Activated CD8-positive, alpha-beta T cell treated with anti-CD3 and anti-CD28 coated beads for 36 hours (primary cell): ENCODE data around the gene PID1. TPM values are rescaled to one million over a fixed set of nuclear protein-coding genes. Genes with fewer than 3 reads are reported as not detected.

ENCODE experiments used
- ATAC-seq: fragments of 200-7000 bp; cut with Tn5 transposase; one replicate; pipeline ENCODE4 v1.10.0; 2021; ENCODE audit warnings: mild to moderate bottlenecking, moderate library complexity
- CTCF ChIA-PET: fragments of 350-600 bp; sonication (Branson Sonifier 250); formaldehyde crosslinking; loops from one replicate; lab custom pipeline; 2021; ENCODE audit warnings: antibody characterized with exemption; lab: Charles Lee
- POLR2A ChIA-PET: fragments of 350-600 bp; sonication (Branson Sonifier 250); formaldehyde crosslinking; loops from one replicate; lab custom pipeline; 2021; ENCODE audit warnings: antibody characterized with exemption; lab: Charles Lee
- DNase-seq: peaks from one replicate; pipeline ENCODE4 v3.0.0-alpha.2; 2020
- H3K27ac Mint-ChIP-seq: one replicate; pipeline ENCODE4 v1.8.0; 2021; ENCODE audit warnings: mild to moderate bottlenecking, mixed read lengths
- H3K27me3 Mint-ChIP-seq: one replicate; pipeline ENCODE4 v1.8.0; 2021; ENCODE audit warnings: mixed read lengths
- H3K36me3 Mint-ChIP-seq: one replicate; pipeline ENCODE4 v1.8.0; 2021; ENCODE audit warnings: low read depth, mixed read lengths
- H3K4me1 Mint-ChIP-seq: one replicate; pipeline ENCODE4 v1.8.0; 2021; ENCODE audit warnings: low read depth, mixed read lengths
- H3K4me3 Mint-ChIP-seq: one replicate; pipeline ENCODE4 v1.8.0; 2021; ENCODE audit warnings: mild to moderate bottlenecking, moderate library complexity, mixed read lengths
- H3K9me3 Mint-ChIP-seq: one replicate; pipeline ENCODE4 v1.8.0; 2021; ENCODE audit warnings: mixed read lengths
- intact Hi-C: fragments of 100-400 bp; cut with micrococcal nuclease; formaldehyde crosslinking; loops from one replicate; pipeline ENCODE4 v1.10.0; 2022
- total RNA-seq, 2 experiments: library from RNA; stranded (reverse); gene quantifications; one replicate each; pipeline ENCODE4 v1.2.3, GENCODE V29; 2021
- TF ChIP-seq, protein P1 (sequence below): fragments of 200-600 bp; IDR thresholded peaks from one replicate; pipeline ENCODE4 v1.8.0; 2022; ENCODE audit warnings: antibody characterized with exemption, mild to moderate bottlenecking

The PID1 gene
- total RNA-seq, 2 experiments from 2014 or later, result not detected

GRCh38 chr2:229104974-229105387 lies 166.1 kb downstream of the PID1 start:
- Mint-ChIP-seq H3K27ac (no peak overlapping the region), H3K27me3 (no peaks in the 10 kb centered on the region), H3K4me1 (no peaks in the 10 kb centered on the region), H3K4me3 (no peak overlapping the region), H3K36me3 (no peaks in the 10 kb centered on the region), H3K9me3 (no peaks in the 10 kb centered on the region)
- intact Hi-C loops, result no loop called here
- ChIA-PET POLR2A (no interaction called here), CTCF (no interaction called here)
- ATAC-seq (no peak), DNase-seq (no peak)
- TF ChIP-seq, protein P1, sequence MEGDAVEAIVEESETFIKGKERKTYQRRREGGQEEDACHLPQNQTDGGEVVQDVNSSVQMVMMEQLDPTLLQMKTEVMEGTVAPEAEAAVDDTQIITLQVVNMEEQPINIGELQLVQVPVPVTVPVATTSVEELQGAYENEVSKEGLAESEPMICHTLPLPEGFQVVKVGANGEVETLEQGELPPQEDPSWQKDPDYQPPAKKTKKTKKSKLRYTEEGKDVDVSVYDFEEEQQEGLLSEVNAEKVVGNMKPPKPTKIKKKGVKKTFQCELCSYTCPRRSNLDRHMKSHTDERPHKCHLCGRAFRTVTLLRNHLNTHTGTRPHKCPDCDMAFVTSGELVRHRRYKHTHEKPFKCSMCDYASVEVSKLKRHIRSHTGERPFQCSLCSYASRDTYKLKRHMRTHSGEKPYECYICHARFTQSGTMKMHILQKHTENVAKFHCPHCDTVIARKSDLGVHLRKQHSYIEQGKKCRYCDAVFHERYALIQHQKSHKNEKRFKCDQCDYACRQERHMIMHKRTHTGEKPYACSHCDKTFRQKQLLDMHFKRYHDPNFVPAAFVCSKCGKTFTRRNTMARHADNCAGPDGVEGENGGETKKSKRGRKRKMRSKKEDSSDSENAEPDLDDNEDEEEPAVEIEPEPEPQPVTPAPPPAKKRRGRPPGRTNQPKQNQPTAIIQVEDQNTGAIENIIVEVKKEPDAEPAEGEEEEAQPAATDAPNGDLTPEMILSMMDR, result no peak

- ChIA-PET POLR2A (no interaction called here), CTCF (no interaction called here)
- no peaks in the 10 kb centered on the region for H3K9me3 Mint-ChIP-seq
- H3K27ac Mint-ChIP-seq, result no peak overlapping the region
- no peak overlapping the region for H3K4me3 Mint-ChIP-seq
- intact Hi-C loops, result no loop called here
- no peaks in the 10 kb centered on the region for H3K36me3 Mint-ChIP-seq
- TF ChIP-seq, protein P1, result no peak
- DNase-seq (no peak), ATAC-seq (no peak)
- H3K27me3 Mint-ChIP-seq, result no peaks in the 10 kb centered on the region
- H3K4me1 Mint-ChIP-seq, result no peaks in the 10 kb centered on the region
These were observed 167.1 kb downstream of the PID1 start for GRCh38 chr2:229104025-229104424.

DNA sequence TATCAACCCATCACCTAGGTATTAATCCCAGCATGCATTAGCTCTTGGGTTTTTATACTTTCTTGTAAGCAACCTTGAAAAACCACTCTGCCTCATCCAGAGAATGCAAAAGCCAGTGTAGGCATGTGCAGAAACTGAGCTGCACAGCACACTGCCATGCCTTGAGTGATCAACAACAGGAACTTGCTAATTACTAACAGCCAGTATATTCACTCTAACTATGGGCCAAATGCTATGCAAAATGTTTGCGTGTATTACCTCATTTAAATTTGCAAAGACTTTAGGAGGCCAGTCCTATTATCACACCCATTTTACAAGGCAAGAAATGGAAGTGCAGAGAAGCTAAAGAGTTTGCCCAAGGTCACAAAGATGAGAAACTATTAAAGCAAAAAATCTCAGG lies 169.8 kb downstream of the PID1 start:
- ChIA-PET CTCF (no interaction called here), POLR2A (no interaction called here)
- TF ChIP-seq, protein P1, result no peak
- Mint-ChIP-seq H3K27ac (no peak overlapping the region), H3K4me1 (no peaks in the 10 kb centered on the region), H3K9me3 (no peaks in the 10 kb centered on the region), H3K4me3 (no peak overlapping the region), H3K36me3 (no peaks in the 10 kb centered on the region), H3K27me3 (no peaks in the 10 kb centered on the region)
- DNase-seq (no peak), ATAC-seq (no peak)
- intact Hi-C loops, result no loop called here

- DNase-seq (no peak), ATAC-seq (no peak)
- no peaks in the 10 kb centered on the region for H3K9me3 Mint-ChIP-seq
These were observed 171.9 kb downstream of the PID1 start for GRCh38 chr2:229099231-229099630.

GRCh38 chr2:229098801-229099200 lies 172.3 kb downstream of the PID1 start:
- no peak overlapping the region for H3K4me3 Mint-ChIP-seq
- H3K4me1 Mint-ChIP-seq, result no peaks in the 10 kb centered on the region
- DNase-seq, result no peak
- no peak for ATAC-seq
- no peaks in the 10 kb centered on the region for H3K27me3 Mint-ChIP-seq
- intact Hi-C loops, result no loop called here
- no peaks in the 10 kb centered on the region for H3K9me3 Mint-ChIP-seq
- TF ChIP-seq, protein P1, result no peak
- POLR2A ChIA-PET, result no interaction called here
- CTCF ChIA-PET, result no interaction called here
- no peak overlapping the region for H3K27ac Mint-ChIP-seq
- H3K36me3 Mint-ChIP-seq, result no peaks in the 10 kb centered on the region

More at GRCh38 chr2:229099231-229099630, 171.9 kb downstream of the PID1 start:
- TF ChIP-seq, protein P1, result no peak
- CTCF ChIA-PET, result no interaction called here
- Mint-ChIP-seq H3K27ac (no peak overlapping the region), H3K4me1 (no peaks in the 10 kb centered on the region), H3K27me3 (no peaks in the 10 kb centered on the region), H3K36me3 (no peaks in the 10 kb centered on the region), H3K4me3 (no peak overlapping the region)
- POLR2A ChIA-PET, result no interaction called here
- intact Hi-C loops, result no loop called here
